ENCODE results near the gene ZIC2.

ZIC2 gene

DNA sequence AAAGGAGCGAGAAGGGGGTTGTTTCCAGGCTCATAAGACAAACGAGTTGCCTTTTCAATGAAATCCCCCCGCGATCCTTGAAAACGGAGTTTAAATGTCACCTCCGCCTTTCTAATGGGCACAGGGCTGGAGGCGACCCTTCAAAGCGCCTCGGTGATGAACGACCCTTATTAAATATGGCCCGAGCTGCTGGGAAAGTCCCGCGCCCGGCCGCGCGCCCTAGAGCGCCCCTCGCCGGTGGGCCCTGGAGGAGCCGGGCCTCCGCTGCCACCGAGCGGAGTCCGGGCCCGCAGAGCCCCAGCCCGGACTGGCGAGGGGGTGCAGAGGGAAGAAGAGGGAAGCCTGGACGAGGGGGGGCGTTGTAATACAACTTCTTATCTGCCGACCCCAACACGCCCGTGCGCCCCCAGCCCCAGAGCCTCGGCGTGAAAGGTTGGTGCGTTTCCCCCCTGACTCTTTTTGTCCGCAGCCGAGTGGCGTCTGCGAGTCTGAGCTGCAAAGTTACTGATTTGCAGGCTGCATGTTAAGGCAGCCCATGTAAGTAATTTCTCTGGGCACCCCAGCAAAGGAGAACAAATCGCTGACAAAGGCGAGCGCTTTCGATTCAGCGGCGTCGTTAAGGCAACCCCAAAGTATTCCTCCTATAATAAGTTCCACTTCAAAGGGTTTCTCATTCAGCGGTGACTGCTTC, 21.9 kb upstream of the ZIC2 start:
- DNase-seq (ENCODE audit: low read depth), result no peak

DNA sequence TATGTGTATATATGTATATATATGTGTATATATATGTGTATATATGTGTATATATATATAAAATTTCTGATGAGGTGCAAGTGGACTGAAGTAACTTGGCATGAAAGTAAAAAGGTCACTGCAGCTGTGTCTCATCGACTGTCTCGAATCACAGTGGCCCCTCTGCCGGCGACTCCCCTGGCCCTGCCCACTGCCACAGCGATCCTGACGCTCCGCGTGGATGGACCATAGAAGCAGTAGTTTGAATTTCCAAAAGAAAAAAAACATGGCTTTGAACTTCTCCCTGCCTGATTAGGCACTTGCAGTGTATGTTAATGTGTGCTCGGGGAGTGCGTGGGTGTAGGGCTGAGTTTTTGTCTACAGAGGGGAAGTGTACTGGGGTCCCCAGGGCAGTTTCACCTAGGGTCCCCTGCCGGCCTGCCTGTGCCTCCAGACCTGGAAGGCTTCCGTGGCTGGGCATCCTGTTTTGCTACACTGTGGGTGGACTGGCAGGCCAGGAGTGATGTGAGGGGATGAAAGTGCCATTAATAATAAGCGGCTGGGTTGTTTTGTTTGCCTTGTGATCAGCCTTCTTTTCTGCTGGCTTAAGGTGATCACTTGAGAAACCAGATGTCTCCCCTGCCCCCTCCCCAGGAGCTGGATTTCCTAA, 20.8 kb upstream of the ZIC2 start:
- no peak for DNase-seq (ENCODE audit: low read depth)

- DNase-seq (ENCODE audit: low read depth), result no peak
Observed at GRCh38 chr13:99961636-99962035, 19.9 kb upstream of the ZIC2 start.

DNA sequence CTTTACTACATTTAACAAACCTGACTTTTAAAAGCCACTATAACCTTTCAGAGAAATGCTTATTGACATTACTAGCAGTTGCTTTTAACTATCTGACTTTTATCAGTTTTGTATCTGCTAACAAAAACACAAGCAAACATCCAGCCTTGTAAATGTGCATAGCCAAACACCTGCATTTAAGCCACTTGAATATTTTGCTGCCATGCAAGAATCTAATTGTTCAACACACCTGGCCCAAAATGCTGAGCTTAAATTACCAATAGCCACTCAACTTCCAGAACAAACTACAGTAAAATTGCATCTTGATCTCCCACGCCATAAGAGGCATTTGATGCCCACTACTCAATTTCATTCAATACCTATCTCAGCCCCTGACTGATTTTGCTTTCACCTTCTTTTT, 19.3 kb upstream of the ZIC2 start:
- no peak for DNase-seq (ENCODE audit: low read depth)

GRCh38 chr13:99963816-99964339, 17.7 kb upstream of the ZIC2 start:
- no peak for DNase-seq (ENCODE audit: low read depth)

GRCh38 chr13:99965329-99966000, 16.1 kb upstream of the ZIC2 start:
- DNase-seq (ENCODE audit: low read depth), result no peak

- no peak for DNase-seq (ENCODE audit: low read depth)
Observed at GRCh38 chr13:99966064-99966805, 15.3 kb upstream of the ZIC2 start.

DNA sequence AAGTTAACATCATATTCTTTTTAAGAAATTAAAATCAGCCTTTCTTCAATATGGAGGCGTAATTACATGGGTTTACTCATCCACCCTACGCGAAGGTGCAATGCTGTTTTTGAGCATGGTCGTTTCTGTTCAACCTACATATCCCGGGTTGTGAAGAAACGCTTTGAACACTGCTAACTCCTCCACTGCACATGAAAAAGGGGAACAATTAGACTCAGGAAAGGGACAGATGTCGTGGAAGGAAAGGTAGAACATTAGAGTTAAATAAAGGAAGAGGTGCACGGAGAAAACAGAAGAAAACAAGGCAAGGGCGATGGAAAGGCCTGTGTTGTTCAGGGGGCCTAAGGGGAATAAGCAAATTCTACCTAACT, 14.1 kb upstream of the ZIC2 start:
- no peak for DNase-seq (ENCODE audit: low read depth)

GRCh38 chr13:99967869-99968520, 13.6 kb upstream of the ZIC2 start:
- no peak for DNase-seq (ENCODE audit: low read depth)

GRCh38 chr13:99968521-99969452, 12.8 kb upstream of the ZIC2 start:
- no peak for DNase-seq (ENCODE audit: low read depth)

DNA sequence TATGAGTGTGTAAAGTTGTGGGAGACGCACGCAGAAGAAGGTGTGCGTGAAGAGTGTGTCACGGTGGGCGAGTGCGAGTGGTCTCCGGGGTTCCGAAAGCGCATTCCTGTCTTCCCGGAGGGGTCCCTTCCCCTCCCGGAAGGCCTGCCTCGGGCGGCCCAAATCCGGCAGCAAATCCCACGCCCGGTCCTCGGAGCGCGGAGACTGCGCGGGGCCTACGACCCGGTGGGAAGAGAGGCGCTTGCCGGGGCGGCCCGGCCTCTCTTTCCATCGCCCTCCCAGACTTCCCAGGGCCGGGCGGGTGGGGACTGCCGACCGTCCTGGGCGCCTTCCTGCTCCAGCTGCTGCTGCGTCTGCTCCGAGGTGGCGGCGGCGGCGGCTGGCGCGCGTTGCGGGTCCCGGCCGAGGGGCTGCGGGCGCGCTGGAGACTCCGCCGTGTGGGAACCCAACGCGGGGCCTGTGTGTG, 12.1 kb upstream of the ZIC2 start:
- no peak for DNase-seq (ENCODE audit: low read depth)

- no peak for DNase-seq (ENCODE audit: low read depth)
Observed at GRCh38 chr13:99969919-99970650, 11.5 kb upstream of the ZIC2 start.

DNA sequence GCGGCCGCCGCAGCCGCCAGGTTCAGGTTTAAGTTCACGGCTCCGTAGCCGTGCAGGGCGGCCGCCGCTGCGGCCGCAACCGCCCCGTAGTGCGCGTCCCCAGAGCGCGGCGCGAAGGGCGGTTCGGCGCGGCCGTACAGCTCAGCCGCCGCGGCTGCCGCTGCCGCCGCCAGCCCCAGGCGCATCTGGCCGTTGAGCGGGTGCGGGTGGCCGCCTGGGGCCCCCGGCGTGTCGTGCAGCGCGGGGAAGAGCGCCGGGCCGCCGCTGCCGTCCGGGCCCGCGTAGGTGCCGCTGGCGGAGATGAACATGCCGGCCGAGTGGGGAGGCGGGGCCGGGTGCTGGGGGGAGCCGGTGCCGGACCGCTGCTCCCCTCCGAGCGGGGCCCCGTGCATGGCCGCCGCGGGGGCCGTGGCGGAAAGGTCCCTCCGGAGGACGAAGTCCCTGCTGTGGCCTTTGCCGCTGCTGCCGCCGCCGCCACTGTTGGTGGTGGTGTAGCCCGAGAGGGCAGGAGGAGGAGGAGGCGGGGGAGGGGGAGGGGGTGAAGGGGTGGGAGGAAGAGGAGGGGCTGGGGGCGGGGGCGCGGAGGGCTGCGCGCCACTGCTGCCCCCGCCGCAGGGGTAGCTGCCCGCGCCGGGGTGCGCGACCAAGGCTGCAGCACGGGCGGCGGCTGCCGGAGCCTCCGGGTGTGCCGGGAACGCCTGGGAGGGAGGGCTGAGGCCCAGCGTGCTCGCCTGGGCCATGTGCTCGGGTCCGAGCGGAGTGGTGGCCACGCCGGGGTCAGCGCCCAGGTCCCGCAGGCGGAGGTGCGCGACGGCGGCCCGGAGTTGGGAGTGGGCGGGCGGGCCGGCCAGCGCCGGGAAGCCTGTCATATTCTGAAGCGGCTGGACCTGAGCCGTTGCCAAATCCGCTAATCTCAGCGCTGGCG, 10.7 kb upstream of the ZIC2 start:
- DNase-seq (ENCODE audit: low read depth), result no peak

GRCh38 chr13:99971576-99972189, 9.9 kb upstream of the ZIC2 start, which contains the start of gene ZIC5:
Gene ZIC5 (minus strand): TSS chr13:99971767. CDS start chr13:99971603, 164 bp downstream.
- DNase-seq (ENCODE audit: low read depth), result no peak

DNA sequence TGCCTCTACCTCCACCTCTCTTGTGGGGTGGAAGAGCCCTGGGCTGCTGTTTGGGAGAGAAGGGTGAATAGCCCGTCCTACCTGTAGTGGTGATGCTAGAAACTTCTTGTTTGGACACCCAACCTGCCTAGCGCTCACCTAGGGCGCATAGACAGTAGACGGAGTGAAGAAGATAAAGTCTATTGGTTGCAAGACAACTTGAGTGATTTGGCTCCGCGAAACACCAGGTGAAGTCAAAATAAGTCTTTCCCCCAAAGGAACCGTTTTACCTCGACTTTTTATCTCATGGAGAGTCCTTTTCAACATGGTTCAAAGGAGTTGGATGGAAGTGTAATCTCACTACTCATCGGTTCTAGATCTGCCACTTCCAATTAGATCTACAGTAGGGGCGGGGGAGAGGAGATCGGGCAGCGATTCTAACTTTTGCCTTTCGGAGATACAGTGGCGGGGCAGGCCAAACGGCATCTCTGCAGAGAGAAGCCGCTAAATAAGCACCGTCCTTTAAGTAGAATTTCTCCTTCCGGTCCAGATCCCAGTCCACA, 9.3 kb upstream of the ZIC2 start:
- no peak for DNase-seq (ENCODE audit: low read depth)

DNA sequence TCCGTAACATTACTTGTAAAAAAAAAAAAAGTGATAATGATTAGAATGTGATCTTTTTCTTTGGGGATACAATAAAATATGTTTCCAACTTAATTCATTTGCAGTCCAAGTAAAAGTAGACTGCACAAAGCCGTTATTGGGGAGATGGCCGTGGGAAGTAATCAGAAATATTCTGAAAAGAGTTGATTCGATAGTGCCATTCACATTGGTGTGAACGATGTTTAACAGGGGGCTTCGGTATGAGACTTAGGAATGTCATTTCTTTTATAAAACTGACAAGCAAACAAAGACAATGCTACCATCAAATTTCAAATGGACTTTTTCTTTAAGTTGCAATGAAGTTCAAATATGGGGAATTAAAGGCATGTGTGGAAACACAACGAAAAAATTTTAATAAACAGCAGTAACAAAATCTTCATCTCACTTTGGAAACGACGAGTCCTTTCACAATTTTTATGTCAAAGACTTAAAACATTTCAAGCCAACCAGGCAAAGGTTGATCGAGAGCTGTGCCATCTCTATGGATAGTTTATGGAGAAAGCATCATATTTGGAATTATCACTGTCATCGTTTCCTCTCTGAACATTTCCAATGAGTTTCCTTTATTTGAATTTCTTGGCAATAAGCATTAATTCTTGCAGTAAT, 8.3 kb upstream of the ZIC2 start:
- no peak for DNase-seq (ENCODE audit: low read depth)

DNA sequence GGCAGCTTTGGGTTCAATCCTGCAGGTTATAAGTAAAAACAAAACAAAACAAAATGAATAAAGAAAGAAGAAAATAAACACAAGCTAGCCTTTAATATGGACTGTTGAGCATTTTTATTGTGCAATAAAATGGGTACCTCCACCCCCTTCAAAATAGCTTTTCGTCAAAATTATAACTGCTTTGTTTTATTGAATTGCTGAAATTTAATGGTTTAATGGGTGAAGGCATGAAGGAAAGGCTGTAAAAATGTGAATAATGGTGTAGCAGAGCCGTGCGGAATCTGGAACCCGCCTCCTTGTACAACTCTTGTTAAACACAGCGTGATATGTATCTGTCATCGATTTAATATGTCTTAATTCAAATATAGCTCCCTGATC, 7.8 kb upstream of the ZIC2 start:
- no peak for DNase-seq (ENCODE audit: low read depth)

All from fibroblast of the conjunctiva (primary cell).